ENCODE results near the gene SPEN.

SPEN gene

GRCh38 chr1:15938628-15939161, 91.2 kb downstream of the SPEN start:
- Mint-ChIP-seq H3K27me3 (no peaks in the 10 kb centered on the region), H3K27ac (ENCODE audit: low read depth) (peak overlapping the region; percentile 86), H3K36me3 (ENCODE audit: insufficient read depth) (peaks cover 46% of the 10 kb centered on the region), H3K4me3 (no peak overlapping the region), H3K9me3 (no peaks in the 10 kb centered on the region), H3K4me1 (no peaks in the 10 kb centered on the region)
- ATAC-seq (replicated peaks; ENCODE audit: extremely low read depth, poor library complexity, severe bottlenecking) (no peak), DNase-seq (ENCODE audit: low spot score in 2 of 2) (no peak)

- DNase-seq (ENCODE audit: low spot score in 2 of 2) (no peak), ATAC-seq (replicated peaks; ENCODE audit: extremely low read depth, poor library complexity, severe bottlenecking) (no peak)
- Mint-ChIP-seq H3K4me3 (no peak overlapping the region), H3K36me3 (ENCODE audit: insufficient read depth) (peaks cover 43% of the 10 kb centered on the region), H3K27me3 (no peaks in the 10 kb centered on the region), H3K9me3 (no peaks in the 10 kb centered on the region), H3K4me1 (no peaks in the 10 kb centered on the region), H3K27ac (ENCODE audit: low read depth) (peak overlapping the region; percentile 86)
Observed at GRCh38 chr1:15939181-15940109, 91.9 kb downstream of the SPEN start.

GRCh38 chr1:15940110-15941043, 92.9 kb downstream of the SPEN start:
- no peaks in the 10 kb centered on the region for H3K4me1 Mint-ChIP-seq
- no peak for DNase-seq (ENCODE audit: low spot score in 2 of 2)
- H3K36me3 Mint-ChIP-seq (ENCODE audit: insufficient read depth) = peaks cover 38% of the 10 kb centered on the region
- no peak for ATAC-seq (replicated peaks; ENCODE audit: extremely low read depth, poor library complexity, severe bottlenecking)
- no peaks in the 10 kb centered on the region for H3K27me3 Mint-ChIP-seq
- no peak overlapping the region for H3K27ac Mint-ChIP-seq (ENCODE audit: low read depth)
- H3K4me3 Mint-ChIP-seq = no peak overlapping the region
- H3K9me3 Mint-ChIP-seq = no peaks in the 10 kb centered on the region

GRCh38 chr1:15941044-15941840, 93.7 kb downstream of the SPEN start:
- Mint-ChIP-seq H3K9me3 (no peaks in the 10 kb centered on the region), H3K27ac (ENCODE audit: low read depth) (no peak overlapping the region), H3K36me3 (ENCODE audit: insufficient read depth) (peaks cover 35% of the 10 kb centered on the region), H3K4me3 (no peak overlapping the region), H3K4me1 (no peaks in the 10 kb centered on the region), H3K27me3 (no peaks in the 10 kb centered on the region)
- DNase-seq (ENCODE audit: low spot score in 2 of 2) (no peak), ATAC-seq (replicated peaks; ENCODE audit: extremely low read depth, poor library complexity, severe bottlenecking) (no peak)

GRCh38 chr1:15941899-15942660, 94.6 kb downstream of the SPEN start:
- no peaks in the 10 kb centered on the region for H3K9me3 Mint-ChIP-seq
- no peak overlapping the region for H3K4me3 Mint-ChIP-seq
- H3K27ac Mint-ChIP-seq (ENCODE audit: low read depth) = peak overlapping the region; percentile 38
- H3K27me3 Mint-ChIP-seq = no peaks in the 10 kb centered on the region
- H3K36me3 Mint-ChIP-seq (ENCODE audit: insufficient read depth) = peaks cover 34% of the 10 kb centered on the region
- H3K4me1 Mint-ChIP-seq = peaks cover 1% of the 10 kb centered on the region
- DNase-seq (ENCODE audit: low spot score in 2 of 2) (no peak), ATAC-seq (replicated peaks; ENCODE audit: extremely low read depth, poor library complexity, severe bottlenecking) (no peak)

- ATAC-seq (replicated peaks; ENCODE audit: extremely low read depth, poor library complexity, severe bottlenecking) = no peak
- Mint-ChIP-seq H3K4me3 (no peak overlapping the region), H3K36me3 (ENCODE audit: insufficient read depth) (peaks cover 33% of the 10 kb centered on the region), H3K4me1 (peaks cover 8% of the 10 kb centered on the region), H3K27me3 (no peaks in the 10 kb centered on the region), H3K9me3 (no peaks in the 10 kb centered on the region), H3K27ac (ENCODE audit: low read depth) (peak overlapping the region; percentile 38)
- no peak for DNase-seq (ENCODE audit: low spot score in 2 of 2)
Observed at GRCh38 chr1:15942661-15943327, 95.3 kb downstream of the SPEN start.

GRCh38 chr1:15943328-15943991, 96.0 kb downstream of the SPEN start:
- no peak overlapping the region for H3K27ac Mint-ChIP-seq (ENCODE audit: low read depth)
- H3K9me3 Mint-ChIP-seq = no peaks in the 10 kb centered on the region
- ATAC-seq (replicated peaks; ENCODE audit: extremely low read depth, poor library complexity, severe bottlenecking) (no peak), DNase-seq (ENCODE audit: low spot score in 2 of 2) (no peak)
- peaks cover 15% of the 10 kb centered on the region for H3K4me1 Mint-ChIP-seq
- peaks cover 28% of the 10 kb centered on the region for H3K36me3 Mint-ChIP-seq (ENCODE audit: insufficient read depth)
- no peak overlapping the region for H3K4me3 Mint-ChIP-seq
- H3K27me3 Mint-ChIP-seq = no peaks in the 10 kb centered on the region

- H3K4me3 Mint-ChIP-seq = no peak overlapping the region
- peaks cover 17% of the 10 kb centered on the region for H3K4me1 Mint-ChIP-seq
- ATAC-seq (replicated peaks; ENCODE audit: extremely low read depth, poor library complexity, severe bottlenecking) (no peak), DNase-seq (ENCODE audit: low spot score in 2 of 2) (no peak)
- no peak overlapping the region for H3K27ac Mint-ChIP-seq (ENCODE audit: low read depth)
- H3K27me3 Mint-ChIP-seq = no peaks in the 10 kb centered on the region
- no peaks in the 10 kb centered on the region for H3K9me3 Mint-ChIP-seq
- peaks cover 28% of the 10 kb centered on the region for H3K36me3 Mint-ChIP-seq (ENCODE audit: insufficient read depth)
Observed at GRCh38 chr1:15943992-15944307, 96.4 kb downstream of the SPEN start.

- H3K4me3 Mint-ChIP-seq = no peak overlapping the region
- peaks cover 23% of the 10 kb centered on the region for H3K4me1 Mint-ChIP-seq
- H3K36me3 Mint-ChIP-seq (ENCODE audit: insufficient read depth) = peaks cover 26% of the 10 kb centered on the region
- no peak overlapping the region for H3K27ac Mint-ChIP-seq (ENCODE audit: low read depth)
- H3K27me3 Mint-ChIP-seq = no peaks in the 10 kb centered on the region
- DNase-seq (ENCODE audit: low spot score in 2 of 2) = no peak
- no peaks in the 10 kb centered on the region for H3K9me3 Mint-ChIP-seq
- no peak for ATAC-seq (replicated peaks; ENCODE audit: extremely low read depth, poor library complexity, severe bottlenecking)
Observed at GRCh38 chr1:15944308-15945010, 97.0 kb downstream of the SPEN start.

- Mint-ChIP-seq H3K27ac (ENCODE audit: low read depth) (no peak overlapping the region), H3K9me3 (no peaks in the 10 kb centered on the region), H3K4me1 (peaks cover 30% of the 10 kb centered on the region), H3K4me3 (no peak overlapping the region), H3K36me3 (ENCODE audit: insufficient read depth) (peaks cover 26% of the 10 kb centered on the region), H3K27me3 (no peaks in the 10 kb centered on the region)
- no peak for ATAC-seq (replicated peaks; ENCODE audit: extremely low read depth, poor library complexity, severe bottlenecking)
- no peak for DNase-seq (ENCODE audit: low spot score in 2 of 2)
Observed at GRCh38 chr1:15945011-15945831, 97.7 kb downstream of the SPEN start.
